ENCODE results near the gene CTRB2. TPM values are rescaled to one million over a fixed set of nuclear protein-coding genes. Genes with fewer than 3 reads are reported as not detected.

The CTRB2 gene
- total RNA-seq, 1 experiment from 2014 or later, result not detected

DNA sequence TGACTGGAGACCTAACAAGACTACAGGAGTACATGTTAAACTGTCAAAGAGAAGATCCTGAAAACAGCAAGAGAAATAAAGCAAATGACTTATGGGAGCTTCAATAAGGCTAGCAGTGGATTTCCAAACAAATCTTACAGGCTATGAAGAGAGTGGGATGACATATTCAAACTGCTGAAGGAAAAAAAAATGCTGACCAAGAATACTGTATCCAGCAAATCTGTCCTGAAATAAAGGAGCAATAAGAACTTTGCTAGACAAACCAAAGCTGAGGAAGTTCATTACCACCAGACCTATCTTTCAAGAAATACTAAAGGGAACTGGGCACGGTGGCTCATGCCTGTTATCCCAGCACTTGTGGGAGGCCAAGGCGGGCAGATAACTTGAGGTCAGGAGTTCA, 30.0 kb downstream of the CTRB2 start:
- CTCF ChIA-PET, result no interaction called here
- intact Hi-C loops (cut with micrococcal nuclease; ENCODE audit: unreplicated experiment), result no loop called here
- H3K4me1 Mint-ChIP-seq (ENCODE audit: low read depth, unreplicated experiment), result no peaks in the 10 kb centered on the region
- BruUV-seq (replicated peaks), result no TSS peak
- no peaks in the 10 kb centered on the region for H3K27me3 Mint-ChIP-seq (ENCODE audit: unreplicated experiment)
- H3K9me3 Mint-ChIP-seq (ENCODE audit: low read depth, unreplicated experiment), result peaks cover 32% of the 10 kb centered on the region
- H3K4me3 Mint-ChIP-seq (ENCODE audit: low read depth, unreplicated experiment), result no peak overlapping the region
- TF ChIP-seq CTCF (IDR thresholded peaks at IDR 0.05; ENCODE audit: unreplicated experiment), result no peak
- no peak overlapping the region for H3K27ac Mint-ChIP-seq (ENCODE audit: unreplicated experiment)
- H3K36me3 Mint-ChIP-seq (ENCODE audit: insufficient read depth, unreplicated experiment), result peaks cover 5% of the 10 kb centered on the region
- no peak for DNase-seq

DNA sequence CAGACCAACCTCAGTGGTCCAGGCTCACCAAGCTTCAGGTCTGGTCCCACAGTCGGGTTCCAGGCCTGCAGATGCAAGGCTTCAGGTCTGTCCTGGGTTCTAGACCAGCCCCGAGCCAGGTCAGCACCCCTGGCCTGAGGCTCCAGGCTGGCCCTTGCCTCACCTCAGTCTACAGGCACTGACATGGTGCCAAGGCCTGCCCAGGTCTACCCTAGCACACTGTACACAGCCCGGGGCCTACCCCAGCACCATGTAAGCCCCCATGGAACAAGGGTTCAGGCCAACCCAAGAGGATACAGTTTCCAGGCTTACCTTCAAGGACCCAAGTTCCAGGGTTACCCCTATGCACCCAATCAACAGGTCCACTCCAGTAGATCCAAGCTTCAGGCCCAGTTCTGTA, 31.9 kb downstream of the CTRB2 start:
- H3K27ac Mint-ChIP-seq (ENCODE audit: unreplicated experiment), result no peak overlapping the region
- no peak for TF ChIP-seq CTCF (IDR thresholded peaks at IDR 0.05; ENCODE audit: unreplicated experiment)
- H3K4me1 Mint-ChIP-seq (ENCODE audit: low read depth, unreplicated experiment), result no peaks in the 10 kb centered on the region
- no TSS peak for BruUV-seq (replicated peaks)
- intact Hi-C loops (cut with micrococcal nuclease; ENCODE audit: unreplicated experiment), result no loop called here
- CTCF ChIA-PET, result no interaction called here
- peaks cover 34% of the 10 kb centered on the region for H3K9me3 Mint-ChIP-seq (ENCODE audit: low read depth, unreplicated experiment)
- H3K4me3 Mint-ChIP-seq (ENCODE audit: low read depth, unreplicated experiment), result no peak overlapping the region
- H3K36me3 Mint-ChIP-seq (ENCODE audit: insufficient read depth, unreplicated experiment), result peaks cover 5% of the 10 kb centered on the region
- no peak for DNase-seq
- H3K27me3 Mint-ChIP-seq (ENCODE audit: unreplicated experiment), result no peaks in the 10 kb centered on the region

- no peak for TF ChIP-seq CTCF (IDR thresholded peaks at IDR 0.05; ENCODE audit: unreplicated experiment)
- H3K9me3 Mint-ChIP-seq (ENCODE audit: low read depth, unreplicated experiment), result peaks cover 37% of the 10 kb centered on the region
- H3K4me1 Mint-ChIP-seq (ENCODE audit: low read depth, unreplicated experiment), result no peaks in the 10 kb centered on the region
- DNase-seq, result no peak
- H3K36me3 Mint-ChIP-seq (ENCODE audit: insufficient read depth, unreplicated experiment), result peaks cover 11% of the 10 kb centered on the region
- no TSS peak for BruUV-seq (replicated peaks)
- no peak overlapping the region for H3K4me3 Mint-ChIP-seq (ENCODE audit: low read depth, unreplicated experiment)
- intact Hi-C loops (cut with micrococcal nuclease; ENCODE audit: unreplicated experiment), result no loop called here
- no peak overlapping the region for H3K27ac Mint-ChIP-seq (ENCODE audit: unreplicated experiment)
- no peaks in the 10 kb centered on the region for H3K27me3 Mint-ChIP-seq (ENCODE audit: unreplicated experiment)
- CTCF ChIA-PET, result no interaction called here
Observed at GRCh38 chr16:75172578-75172977, 34.4 kb downstream of the CTRB2 start.

DNA sequence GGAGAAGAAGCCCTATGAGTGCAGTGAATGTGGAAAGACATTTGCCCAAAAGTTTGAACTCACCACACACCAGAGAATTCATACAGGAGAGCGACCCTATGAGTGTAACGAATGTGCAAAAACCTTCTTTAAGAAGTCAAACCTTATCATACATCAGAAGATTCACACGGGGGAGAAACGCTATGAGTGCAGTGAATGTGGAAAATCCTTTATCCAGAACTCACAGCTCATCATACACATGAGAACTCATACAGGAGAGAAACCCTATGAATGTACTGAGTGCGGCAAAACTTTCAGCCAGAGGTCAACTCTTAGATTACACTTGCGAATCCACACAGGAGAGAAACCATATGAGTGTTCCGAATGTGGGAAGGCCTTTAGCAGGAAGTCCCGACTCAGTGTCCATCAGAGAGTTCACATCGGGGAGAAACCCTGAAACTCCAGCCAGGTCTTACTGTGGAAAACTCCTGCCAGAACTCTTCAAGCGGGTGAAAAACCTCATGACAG, 37.0 kb downstream of the CTRB2 start:
- intact Hi-C loops (cut with micrococcal nuclease; ENCODE audit: unreplicated experiment), result no loop called here
- Mint-ChIP-seq H3K4me1 (ENCODE audit: low read depth, unreplicated experiment) (no peaks in the 10 kb centered on the region), H3K4me3 (ENCODE audit: low read depth, unreplicated experiment) (no peak overlapping the region), H3K36me3 (ENCODE audit: insufficient read depth, unreplicated experiment) (peaks cover 23% of the 10 kb centered on the region), H3K9me3 (ENCODE audit: low read depth, unreplicated experiment) (peaks cover 37% of the 10 kb centered on the region), H3K27ac (ENCODE audit: unreplicated experiment) (no peak overlapping the region), H3K27me3 (ENCODE audit: unreplicated experiment) (no peaks in the 10 kb centered on the region)
- CTCF ChIA-PET, result no interaction called here
- no TSS peak for BruUV-seq (replicated peaks)
- no peak for DNase-seq
- TF ChIP-seq CTCF (IDR thresholded peaks at IDR 0.05; ENCODE audit: unreplicated experiment), result no peak

Data from Calu3 (cell line).